Measurements from ENCODE around the gene ANKS1A.

The ANKS1A gene

GRCh38 chr6:35084041-35084491 lies 195.0 kb downstream of the ANKS1A start:
- DNase-seq (ENCODE audit: low read depth), result no peak
- H3K4me3 ChIP-seq (ENCODE audit: low read length), result no peak overlapping the region
- TF ChIP-seq CTCF (IDR thresholded peaks at IDR 0.05; ENCODE audit: insufficient read depth, low read depth, low read length, missing control alignments), result no peak

GRCh38 chr6:35084511-35085203 lies 195.6 kb downstream of the ANKS1A start:
- no peak overlapping the region for H3K4me3 ChIP-seq (ENCODE audit: low read length)
- no peak for DNase-seq (ENCODE audit: low read depth)
- no peak for TF ChIP-seq CTCF (IDR thresholded peaks at IDR 0.05; ENCODE audit: insufficient read depth, low read depth, low read length, missing control alignments)

GRCh38 chr6:35085359-35086281 lies 196.6 kb downstream of the ANKS1A start:
- no peak overlapping the region for H3K4me3 ChIP-seq (ENCODE audit: low read length)
- DNase-seq (ENCODE audit: low read depth), result no peak
- no peak for TF ChIP-seq CTCF (IDR thresholded peaks at IDR 0.05; ENCODE audit: insufficient read depth, low read depth, low read length, missing control alignments)

GRCh38 chr6:35086282-35086632 lies 197.2 kb downstream of the ANKS1A start:
- no peak for TF ChIP-seq CTCF (IDR thresholded peaks at IDR 0.05; ENCODE audit: insufficient read depth, low read depth, low read length, missing control alignments)
- H3K4me3 ChIP-seq (ENCODE audit: low read length), result no peak overlapping the region
- no peak for DNase-seq (ENCODE audit: low read depth)

- no peak for DNase-seq (ENCODE audit: low read depth)
- TF ChIP-seq CTCF (IDR thresholded peaks at IDR 0.05; ENCODE audit: insufficient read depth, low read depth, low read length, missing control alignments), result no peak
- H3K4me3 ChIP-seq (ENCODE audit: low read length), result no peak overlapping the region
Measured at GRCh38 chr6:35086636-35087360, 197.7 kb downstream of the ANKS1A start.

- TF ChIP-seq CTCF (IDR thresholded peaks at IDR 0.05; ENCODE audit: insufficient read depth, low read depth, low read length, missing control alignments), result no peak
- no peak for DNase-seq (ENCODE audit: low read depth)
Measured at GRCh38 chr6:35087361-35088280, 198.6 kb downstream of the ANKS1A start.

More at GRCh38 chr6:35087361-35088280, 198.6 kb downstream of the ANKS1A start:
- H3K4me3 ChIP-seq (ENCODE audit: low read length), result no peak overlapping the region
